GM13977 (cell line): ENCODE measurements around the gene SYNE1.

ENCODE experiments used
- DNase-seq: peaks from one replicate; pipeline ENCODE4 v3.0.0; 2012; ENCODE audit warnings: low spot score
- in situ Hi-C: fragments of 300-500 bp; cut with MboI; formaldehyde crosslinking; loops from one replicate; pipeline ENCODE4 v1.12.0; 2022; ENCODE audit warnings: low sequenced_read_pairs, low pct_unique_long_range_greater_than_20kb, mixed read lengths, inconsistent platforms; ENCODE audit not compliant: unreplicated experiment
- TF ChIP-seq, protein P1 (sequence below): IDR thresholded peaks from 2 replicates; pipeline ENCODE4 v1.5.1; 2012; ENCODE audit warnings: mild to moderate bottlenecking, control low read depth; ENCODE audit not compliant: insufficient read depth; ENCODE audit errors: extremely low read depth, missing control alignments

SYNE1 gene

DNA sequence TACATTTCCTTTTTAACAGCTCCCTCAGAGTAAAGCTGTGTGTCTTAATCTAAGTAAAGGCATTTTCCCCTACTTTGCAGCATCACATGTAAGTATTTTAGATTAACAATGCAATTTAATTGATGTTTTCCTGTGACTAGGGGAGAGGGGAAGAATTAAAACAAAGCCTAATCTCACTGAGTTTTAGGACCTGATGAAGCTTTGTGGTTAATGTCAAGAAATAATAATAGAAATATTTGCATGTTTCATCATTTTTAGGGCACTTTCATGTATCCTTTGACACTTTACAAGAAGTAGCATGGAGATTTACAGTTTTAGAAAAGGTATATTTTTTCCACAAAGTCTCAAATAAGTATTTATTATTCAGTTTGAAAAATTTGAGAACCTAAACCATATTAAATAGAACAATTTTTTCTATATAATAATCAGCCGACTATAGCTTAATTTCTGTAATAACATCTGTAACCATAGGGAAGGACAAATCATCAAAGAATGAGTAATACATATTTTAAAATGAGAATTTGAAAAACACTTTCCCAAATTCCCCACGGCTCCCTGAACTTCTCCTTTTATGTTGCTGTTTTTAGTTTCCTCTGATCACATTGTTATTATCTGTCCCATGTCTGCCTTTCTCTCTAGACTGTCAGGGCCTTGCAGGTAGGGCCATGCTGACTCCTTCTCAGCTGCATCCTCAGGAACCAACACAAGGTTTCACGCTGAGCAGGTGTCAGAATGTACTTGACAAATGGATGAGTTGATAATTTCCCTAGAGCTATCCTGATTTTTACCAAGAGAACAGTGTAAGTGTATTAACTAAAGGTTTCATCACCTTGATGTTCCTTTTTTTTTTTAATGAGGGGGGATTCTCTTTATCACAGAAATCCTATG lies 338.1 kb downstream of the SYNE1 start:
- in situ Hi-C loops, result no loop called here
- DNase-seq, result no peak
- TF ChIP-seq, protein P1, sequence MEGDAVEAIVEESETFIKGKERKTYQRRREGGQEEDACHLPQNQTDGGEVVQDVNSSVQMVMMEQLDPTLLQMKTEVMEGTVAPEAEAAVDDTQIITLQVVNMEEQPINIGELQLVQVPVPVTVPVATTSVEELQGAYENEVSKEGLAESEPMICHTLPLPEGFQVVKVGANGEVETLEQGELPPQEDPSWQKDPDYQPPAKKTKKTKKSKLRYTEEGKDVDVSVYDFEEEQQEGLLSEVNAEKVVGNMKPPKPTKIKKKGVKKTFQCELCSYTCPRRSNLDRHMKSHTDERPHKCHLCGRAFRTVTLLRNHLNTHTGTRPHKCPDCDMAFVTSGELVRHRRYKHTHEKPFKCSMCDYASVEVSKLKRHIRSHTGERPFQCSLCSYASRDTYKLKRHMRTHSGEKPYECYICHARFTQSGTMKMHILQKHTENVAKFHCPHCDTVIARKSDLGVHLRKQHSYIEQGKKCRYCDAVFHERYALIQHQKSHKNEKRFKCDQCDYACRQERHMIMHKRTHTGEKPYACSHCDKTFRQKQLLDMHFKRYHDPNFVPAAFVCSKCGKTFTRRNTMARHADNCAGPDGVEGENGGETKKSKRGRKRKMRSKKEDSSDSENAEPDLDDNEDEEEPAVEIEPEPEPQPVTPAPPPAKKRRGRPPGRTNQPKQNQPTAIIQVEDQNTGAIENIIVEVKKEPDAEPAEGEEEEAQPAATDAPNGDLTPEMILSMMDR, result no peak

DNA sequence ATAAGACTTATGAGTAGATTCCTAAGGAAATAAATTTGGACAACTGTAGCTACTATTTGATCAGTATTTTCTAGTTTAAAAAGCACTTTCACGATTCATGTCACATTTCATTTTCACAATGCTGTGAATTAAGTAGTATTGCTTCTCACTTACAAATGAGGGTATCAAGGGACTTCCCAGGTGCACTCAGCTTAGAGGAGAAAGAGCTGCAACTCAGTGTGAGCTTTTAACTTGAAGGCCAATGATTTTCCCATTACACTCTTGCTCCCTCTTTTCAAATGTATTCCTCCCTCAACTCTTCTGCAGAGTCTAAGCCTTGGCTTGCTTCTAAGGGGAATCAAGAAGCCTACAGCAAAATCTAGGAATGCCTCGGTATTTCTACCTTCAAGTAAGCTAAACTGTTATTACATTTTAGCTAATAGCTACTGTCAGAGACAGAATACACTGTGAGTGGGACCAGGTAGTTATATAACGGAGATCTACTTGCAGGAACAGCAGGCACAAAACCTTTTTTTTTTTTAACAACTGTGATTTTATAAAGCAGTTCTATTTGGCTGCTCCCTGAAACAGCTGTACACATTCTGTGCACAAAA lies 339.0 kb downstream of the SYNE1 start:
- TF ChIP-seq, protein P1, result no peak
- DNase-seq, result peak; percentile 24
- in situ Hi-C loops, result no loop called here

DNA sequence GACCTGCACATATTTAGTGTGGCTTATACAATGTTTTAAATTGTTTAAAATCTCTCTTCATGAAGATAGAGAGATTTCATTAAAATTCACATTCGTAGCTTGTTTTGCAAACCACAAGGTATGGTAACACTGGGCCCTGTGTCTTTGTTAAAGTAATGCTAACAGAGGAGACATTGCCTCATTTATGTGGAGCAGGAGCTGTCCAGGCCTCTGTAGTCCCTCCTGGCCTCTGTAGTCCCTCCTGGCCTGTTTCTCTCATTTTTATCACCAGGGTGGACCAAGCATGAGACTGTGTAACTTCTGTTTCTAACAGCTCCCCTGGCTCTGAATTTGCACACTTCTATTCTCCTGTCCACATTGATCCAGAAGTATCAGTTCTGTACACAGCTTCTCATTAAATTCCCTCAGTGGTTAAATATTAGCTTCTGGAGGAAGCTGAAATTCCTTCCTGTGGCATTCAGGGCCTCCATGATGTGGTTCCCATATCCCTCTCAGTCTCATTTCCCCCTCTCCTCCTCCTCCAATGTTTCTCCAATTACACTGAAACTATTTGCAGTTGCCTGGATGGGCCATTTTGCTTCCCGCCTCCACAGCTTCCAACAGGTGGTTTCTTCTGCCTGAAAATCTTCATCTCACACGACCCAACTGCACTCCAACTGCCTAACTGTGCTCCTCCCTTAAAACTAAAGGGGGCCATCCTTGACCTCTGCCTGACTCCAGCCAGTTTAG lies 340.4 kb downstream of the SYNE1 start:
- in situ Hi-C loops, result no loop called here
- TF ChIP-seq, protein P1, result no peak
- DNase-seq, result no peak

DNA sequence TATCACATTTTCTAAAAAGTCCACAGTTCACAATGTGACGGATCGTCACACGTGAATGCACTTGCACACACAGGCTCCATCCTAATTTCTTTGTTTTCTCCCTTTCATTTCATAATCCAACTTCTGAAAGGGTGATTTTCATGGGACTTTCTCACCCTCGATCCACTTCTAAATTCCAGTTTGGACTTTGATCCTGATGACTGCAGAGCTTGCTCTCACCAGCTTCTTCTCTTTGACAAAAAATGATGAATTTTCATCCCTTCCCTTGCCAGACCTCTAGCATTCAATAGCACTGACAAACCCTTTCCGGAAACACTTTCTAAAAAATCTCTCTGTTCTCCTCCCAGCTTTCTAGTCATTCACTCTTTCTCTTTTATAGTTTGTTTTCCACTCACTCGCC lies 341.2 kb downstream of the SYNE1 start:
- no peak for DNase-seq
- TF ChIP-seq, protein P1, result no peak
- in situ Hi-C loops, result no loop called here

DNA sequence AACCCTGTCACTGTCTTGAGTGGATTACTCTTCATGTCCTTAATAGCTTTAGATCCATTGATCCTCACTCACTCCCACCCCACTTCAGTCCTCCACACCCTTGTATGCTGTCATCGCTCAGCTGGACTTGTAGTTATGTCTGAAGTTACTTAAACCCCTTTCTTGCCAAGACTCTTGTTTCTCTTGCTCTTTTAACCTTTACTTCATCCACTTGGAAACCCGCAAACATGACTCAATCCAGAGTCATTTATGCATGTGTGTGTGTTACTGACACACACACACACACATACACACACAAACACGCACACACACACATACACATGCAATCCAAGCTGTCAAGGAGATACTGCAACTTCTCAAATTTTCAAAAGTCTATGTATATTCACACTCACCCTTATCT lies 341.8 kb downstream of the SYNE1 start:
- in situ Hi-C loops, result no loop called here
- TF ChIP-seq, protein P1, result no peak
- DNase-seq, result no peak

DNA sequence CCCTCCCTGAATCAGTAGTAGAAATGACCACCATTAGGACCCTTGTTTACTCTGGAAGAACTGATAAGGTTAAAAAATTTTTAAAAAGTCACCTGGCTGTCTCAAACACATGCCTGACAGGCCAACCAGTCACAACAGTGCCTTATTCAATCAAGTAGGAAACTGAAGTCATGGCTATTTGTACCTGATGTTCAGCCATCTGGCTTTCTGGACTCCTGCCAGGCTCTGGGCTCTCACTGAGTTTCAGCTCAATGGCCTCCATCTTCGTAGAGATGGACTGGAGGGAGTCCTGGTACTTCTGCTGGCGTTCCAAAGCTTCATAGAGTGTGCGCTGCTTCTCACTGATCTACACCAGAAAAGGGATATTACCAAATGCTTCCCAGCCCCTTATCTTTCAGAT lies 343.8 kb downstream of the SYNE1 start:
- TF ChIP-seq, protein P1, result no peak
- in situ Hi-C loops, result no loop called here
- DNase-seq, result no peak
